ENCODE results near the gene NKX2-1. TPM values are rescaled to one million over a fixed set of nuclear protein-coding genes. Genes with fewer than 3 reads are reported as not detected.

NKX2-1 gene
- polyA plus RNA-seq, 1 donor (not counting 4 experiments of a cell fraction or from before 2014, with no cell fraction given): not detected

DNA sequence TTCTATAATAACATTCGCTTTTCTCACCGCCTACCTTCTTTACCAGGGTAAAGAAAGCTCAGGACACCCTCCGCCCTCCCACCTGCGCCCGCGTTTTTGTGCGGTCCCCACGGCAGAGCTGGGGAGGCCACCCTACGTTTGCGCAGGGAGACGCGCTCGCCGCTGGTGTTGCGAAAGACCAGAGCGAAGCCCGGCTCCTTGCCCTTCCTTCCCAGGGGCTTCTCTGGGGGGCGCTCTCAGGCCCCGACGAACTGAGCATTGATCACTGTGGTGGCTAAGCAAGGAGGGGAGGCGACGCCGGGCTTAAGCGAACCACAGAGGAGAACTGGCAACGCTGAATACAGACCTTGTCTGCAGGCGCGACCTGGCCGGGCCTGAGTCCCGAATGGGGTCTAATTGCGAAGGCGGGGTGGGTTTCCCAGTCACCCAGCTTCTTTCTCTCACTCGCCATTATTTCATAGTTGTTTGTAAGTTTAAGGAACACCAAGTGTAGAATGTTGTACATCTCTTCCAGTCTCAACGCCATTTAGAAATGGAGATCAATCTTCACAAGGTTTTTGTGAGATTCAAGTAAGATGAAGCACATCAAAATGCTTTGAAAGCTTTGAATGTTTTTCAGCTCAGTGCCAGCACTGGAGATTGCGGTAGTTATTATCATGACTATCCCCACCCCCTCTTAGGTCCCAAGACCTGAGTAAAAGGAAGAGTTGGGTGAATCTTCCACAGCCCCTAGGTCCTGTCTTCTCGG is 1.7 kb upstream of the NKX2-1 start:
- Histone ChIP-seq H3K9me3 (ENCODE audit: control insufficient read depth, low read depth, low read length) (no peaks in the 10 kb centered on the region), H3K4me1 (ENCODE audit: control insufficient read depth, extremely low read depth, insufficient read depth, low read length) (peaks cover 7% of the 10 kb centered on the region), H3K36me3 (ENCODE audit: control insufficient read depth in 2 of 2, extremely low read depth in 1 of 2, insufficient read depth in 2 of 2, low read length in 2 of 2) (no peaks in the 10 kb centered on the region), H3K27ac (ENCODE audit: control insufficient read depth, insufficient read depth, low read length) (no peak overlapping the region), H3K9me1 (ENCODE audit: control insufficient read depth, extremely low read depth, insufficient read depth, low read length) (no peaks in the 10 kb centered on the region), H3K27me3 (ENCODE audit: control insufficient read depth, extremely low read depth, insufficient read depth, low read length) (peaks cover 100% of the 10 kb centered on the region), H4K20me1 (ENCODE audit: control insufficient read depth, extremely low read depth, insufficient read depth, low read length) (peaks cover 3% of the 10 kb centered on the region), H3K4me3 (ENCODE audit: control insufficient read depth in 2 of 3, extremely low read depth in 1 of 3, insufficient read depth in 2 of 3, low read depth in 1 of 3, low read length in 3 of 3) (no peak overlapping the region), H3K79me2 (ENCODE audit: control insufficient read depth, insufficient read depth, low read length) (no peaks in the 10 kb centered on the region), H3K9ac (ENCODE audit: control insufficient read depth, extremely low read depth, insufficient read depth, low read length) (no peak overlapping the region), H3K4me2 (ENCODE audit: control insufficient read depth, extremely low read depth, insufficient read depth, low read depth, low read length) (no peak overlapping the region), H2AFZ (ENCODE audit: control insufficient read depth, low read length) (no peak overlapping the region)
- TF ChIP-seq, protein P1, sequence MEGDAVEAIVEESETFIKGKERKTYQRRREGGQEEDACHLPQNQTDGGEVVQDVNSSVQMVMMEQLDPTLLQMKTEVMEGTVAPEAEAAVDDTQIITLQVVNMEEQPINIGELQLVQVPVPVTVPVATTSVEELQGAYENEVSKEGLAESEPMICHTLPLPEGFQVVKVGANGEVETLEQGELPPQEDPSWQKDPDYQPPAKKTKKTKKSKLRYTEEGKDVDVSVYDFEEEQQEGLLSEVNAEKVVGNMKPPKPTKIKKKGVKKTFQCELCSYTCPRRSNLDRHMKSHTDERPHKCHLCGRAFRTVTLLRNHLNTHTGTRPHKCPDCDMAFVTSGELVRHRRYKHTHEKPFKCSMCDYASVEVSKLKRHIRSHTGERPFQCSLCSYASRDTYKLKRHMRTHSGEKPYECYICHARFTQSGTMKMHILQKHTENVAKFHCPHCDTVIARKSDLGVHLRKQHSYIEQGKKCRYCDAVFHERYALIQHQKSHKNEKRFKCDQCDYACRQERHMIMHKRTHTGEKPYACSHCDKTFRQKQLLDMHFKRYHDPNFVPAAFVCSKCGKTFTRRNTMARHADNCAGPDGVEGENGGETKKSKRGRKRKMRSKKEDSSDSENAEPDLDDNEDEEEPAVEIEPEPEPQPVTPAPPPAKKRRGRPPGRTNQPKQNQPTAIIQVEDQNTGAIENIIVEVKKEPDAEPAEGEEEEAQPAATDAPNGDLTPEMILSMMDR (optimal IDR thresholded peaks at IDR 0.05 in 1 of 3, IDR thresholded peaks at IDR 0.05 in 1 of 3, conservative IDR thresholded peaks at IDR 0.05 in 1 of 3; ENCODE audit: extremely low read depth in 1 of 3, insufficient read depth in 2 of 3, low read length in 3 of 3): no peak
- TF ChIP-seq EZH2 (IDR thresholded peaks at IDR 0.05; ENCODE audit: low read length): peak; percentile 5
- dilution Hi-C loops (cut with MboI; ENCODE audit: extremely low pct_ligation_motif_present, low sequenced_read_pairs): no loop called here
- no peak for FAIRE-seq
- no peak for DNase-seq (ENCODE audit: low read depth, low spot score)

DNA sequence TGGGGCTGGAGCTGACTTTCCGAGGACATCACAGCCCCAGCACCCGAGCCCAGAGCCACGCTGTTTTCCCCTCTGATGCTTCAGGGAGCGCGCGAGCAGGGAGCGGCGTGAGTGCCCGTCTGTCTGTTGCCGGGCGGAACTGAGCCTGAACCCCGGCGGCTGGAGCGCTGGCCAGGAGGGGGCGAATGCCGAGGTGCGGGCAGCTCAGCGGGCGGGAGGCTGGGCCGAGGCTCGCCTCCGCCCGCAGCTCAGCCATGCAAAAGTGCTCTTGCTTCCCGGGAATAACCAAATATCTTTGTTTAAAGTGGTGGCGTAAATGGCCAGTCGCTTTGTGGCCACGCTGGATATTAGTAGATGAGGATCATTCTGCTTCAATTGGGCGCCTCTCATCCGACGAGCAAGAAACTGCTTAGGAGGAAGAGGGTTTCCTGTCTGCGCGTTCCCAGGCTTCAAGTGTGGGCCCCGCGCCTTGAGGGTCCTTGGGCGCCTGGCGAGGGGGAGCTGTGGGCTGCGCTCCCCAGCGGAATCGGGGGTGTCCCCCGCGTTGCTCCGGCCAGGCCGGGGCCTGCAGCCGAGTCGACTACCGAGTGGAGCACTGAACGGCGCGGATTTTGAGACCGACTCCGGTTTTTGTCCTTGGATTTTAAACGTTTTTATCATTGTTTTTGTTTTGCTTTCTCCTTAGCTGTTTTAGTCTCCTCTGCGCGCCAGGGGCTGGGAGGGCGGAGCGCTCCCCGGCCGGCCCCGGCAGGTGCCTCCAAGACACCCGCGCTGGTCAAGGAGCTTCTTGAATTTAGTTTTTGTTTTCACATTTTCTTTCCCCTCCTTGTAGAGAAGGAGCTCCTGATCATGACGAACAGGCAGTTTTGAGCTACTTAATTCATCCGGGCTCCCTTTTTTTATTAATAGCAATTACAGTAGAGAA is 831 bp upstream of the NKX2-1 start:
- H2AFZ ChIP-seq (ENCODE audit: control insufficient read depth, low read length): no peak overlapping the region

More for the DNA sequence above, 831 bp upstream of the NKX2-1 start:
- Histone ChIP-seq H3K4me1 (ENCODE audit: control insufficient read depth, extremely low read depth, insufficient read depth, low read length) (peaks cover 7% of the 10 kb centered on the region), H3K79me2 (ENCODE audit: control insufficient read depth, insufficient read depth, low read length) (no peaks in the 10 kb centered on the region), H4K20me1 (ENCODE audit: control insufficient read depth, extremely low read depth, insufficient read depth, low read length) (no peaks in the 10 kb centered on the region), H3K4me2 (ENCODE audit: control insufficient read depth, extremely low read depth, insufficient read depth, low read depth, low read length) (peak overlapping the region; percentile 62), H3K9me1 (ENCODE audit: control insufficient read depth, extremely low read depth, insufficient read depth, low read length) (no peaks in the 10 kb centered on the region), H3K36me3 (ENCODE audit: control insufficient read depth in 2 of 2, extremely low read depth in 1 of 2, insufficient read depth in 2 of 2, low read length in 2 of 2) (no peaks in the 10 kb centered on the region), H3K9ac (ENCODE audit: control insufficient read depth, extremely low read depth, insufficient read depth, low read length) (no peak overlapping the region), H3K27ac (ENCODE audit: control insufficient read depth, insufficient read depth, low read length) (no peak overlapping the region), H3K27me3 (ENCODE audit: control insufficient read depth, extremely low read depth, insufficient read depth, low read length) (peaks cover 100% of the 10 kb centered on the region), H3K4me3 (ENCODE audit: control insufficient read depth in 2 of 3, extremely low read depth in 1 of 3, insufficient read depth in 2 of 3, low read depth in 1 of 3, low read length in 3 of 3) (peak overlapping the region in 2 of 3 experiments; percentile 25 to 38), H3K9me3 (ENCODE audit: control insufficient read depth, low read depth, low read length) (no peaks in the 10 kb centered on the region)
- DNase-seq (ENCODE audit: low read depth, low spot score) (no peak), FAIRE-seq (no peak)
- TF ChIP-seq, protein P1 (optimal IDR thresholded peaks at IDR 0.05 in 1 of 3, IDR thresholded peaks at IDR 0.05 in 1 of 3, conservative IDR thresholded peaks at IDR 0.05 in 1 of 3; ENCODE audit: extremely low read depth in 1 of 3, insufficient read depth in 2 of 3, low read length in 3 of 3): peak in 2 of 3 experiments; percentile 25 to 35
- peak; percentile 97 for TF ChIP-seq EZH2 (IDR thresholded peaks at IDR 0.05; ENCODE audit: low read length)
- dilution Hi-C loops (cut with MboI; ENCODE audit: extremely low pct_ligation_motif_present, low sequenced_read_pairs): no loop called here
